ENCODE measurements around the gene CST4. TPM values are rescaled to one million over a fixed set of nuclear protein-coding genes. Genes with fewer than 3 reads are reported as not detected.
A peak's percentile ranks its signal among the peaks of the same experiment; 100 is the strongest.
"Not testable (repeated sequence)": the region's sequence is repeated elsewhere in the genome, so short reads cannot be mapped to it uniquely, and the experiment has no call there.

Gene CST4
- not detected for total RNA-seq

GRCh38 chr20:23688684-23689398, at the start of gene CST4:
TSS of gene CST4 (minus strand) at chr20:23689038. CDS start at chr20:23688969, 69 bp downstream.
- in situ Hi-C loops (cut with MboI; ENCODE audit: low pct_unique_long_range_greater_than_20kb in 2 of 9, low sequenced_read_pairs in 9 of 9, unreplicated experiment in 9 of 9) = not testable (repeated sequence)

GRCh38 chr20:23735391-23735790, 46.6 kb upstream of the CST4 start:
- H3K27ac ChIP-seq; in situ Hi-C loops (cut with MboI; ENCODE audit: low pct_unique_long_range_greater_than_20kb in 2 of 9, low sequenced_read_pairs in 9 of 9, unreplicated experiment in 9 of 9); H3K4me3 ChIP-seq; H3K4me1 ChIP-seq (replicated peaks in 1 of 2); ATAC-seq (replicated peaks in 6 of 8): not testable (repeated sequence)
- WGBS, 10 experiments = 0 to 100% (median 50%) methylated on average over 1 to 3 of the region's 3 CpGs; no CpG with 5 or more reads in 5 of the 10 experiments

More at GRCh38 chr20:23688684-23689398, at the start of gene CST4:
- ATAC-seq (replicated peaks in 6 of 8); H3K4me1 ChIP-seq (replicated peaks in 1 of 2); H3K4me3 ChIP-seq; H3K27ac ChIP-seq: not testable (repeated sequence)
- WGBS, 10 experiments = 50 to 100% methylated on average over 2 to 4 of the region's 12 CpGs; no CpG with 5 or more reads in 8 of the 10 experiments

- H3K27ac ChIP-seq; H3K4me3 ChIP-seq; H3K4me1 ChIP-seq (replicated peaks in 1 of 2); ATAC-seq (replicated peaks in 6 of 8); in situ Hi-C loops (cut with MboI; ENCODE audit: low pct_unique_long_range_greater_than_20kb in 2 of 9, low sequenced_read_pairs in 9 of 9, unreplicated experiment in 9 of 9): not testable (repeated sequence)
- 60 to 70% (median 65%) methylated on average over 1 to 2 of the region's 2 CpGs; no CpG with 5 or more reads in 6 of the 10 experiments for WGBS, 10 experiments
Measured at GRCh38 chr20:23734949-23735348, 46.1 kb upstream of the CST4 start.

- H3K4me1 ChIP-seq (replicated peaks in 1 of 2); in situ Hi-C loops (cut with MboI; ENCODE audit: low pct_unique_long_range_greater_than_20kb in 2 of 9, low sequenced_read_pairs in 9 of 9, unreplicated experiment in 9 of 9); H3K4me3 ChIP-seq; H3K27ac ChIP-seq: not testable (repeated sequence)
- ATAC-seq (replicated peaks in 6 of 8) = peak in 3 of 8 experiments; percentile 46 to 99 (median 71)
- 0 to 100% methylated on average over 1 of the region's 1 CpG; no CpG with 5 or more reads in 8 of the 10 experiments for WGBS, 10 experiments
Measured at GRCh38 chr20:23734440-23734839, 45.6 kb upstream of the CST4 start.

GRCh38 chr20:23727016-23727415, 38.2 kb upstream of the CST4 start:
- in situ Hi-C loops (cut with MboI; ENCODE audit: low pct_unique_long_range_greater_than_20kb in 2 of 9, low sequenced_read_pairs in 9 of 9, unreplicated experiment in 9 of 9) = no loop called here
- ATAC-seq (replicated peaks in 6 of 8) = no peak
- 20 to 80% (median 55%) methylated on average over 1 to 3 of the region's 3 CpGs; no CpG with 5 or more reads in 4 of the 10 experiments for WGBS, 10 experiments
- Histone ChIP-seq H3K4me3 (no peak overlapping the region), H3K4me1 (replicated peaks in 1 of 2) (no peaks in the 10 kb centered on the region), H3K27ac (no peak overlapping the region)

GRCh38 chr20:23725102-23725501, 36.3 kb upstream of the CST4 start:
- WGBS, 10 experiments = 27 to 100% (median 81%) methylated on average over 1 to 3 of the region's 3 CpGs; no CpG with 5 or more reads in 1 of the 10 experiments
- ATAC-seq (replicated peaks in 6 of 8) = no peak
- in situ Hi-C loops (cut with MboI; ENCODE audit: low pct_unique_long_range_greater_than_20kb in 2 of 9, low sequenced_read_pairs in 9 of 9, unreplicated experiment in 9 of 9) = no loop called here
- no peak overlapping the region for H3K27ac ChIP-seq
- H3K4me3 ChIP-seq = no peak overlapping the region
- H3K4me1 ChIP-seq (replicated peaks in 1 of 2) = no peaks in the 10 kb centered on the region

GRCh38 chr20:23723659-23724307, 34.9 kb upstream of the CST4 start:
- H3K4me1 ChIP-seq (replicated peaks in 1 of 2); H3K4me3 ChIP-seq; in situ Hi-C loops (cut with MboI; ENCODE audit: low pct_unique_long_range_greater_than_20kb in 2 of 9, low sequenced_read_pairs in 9 of 9, unreplicated experiment in 9 of 9); H3K27ac ChIP-seq: not testable (repeated sequence)
- 83 to 86% methylated on average over 1 of the region's 2 CpGs; no CpG with 5 or more reads in 8 of the 10 experiments for WGBS, 10 experiments
- peak in 4 of 8 experiments; percentile 43 to 99 (median 98) for ATAC-seq (replicated peaks in 6 of 8)

GRCh38 chr20:23722851-23723250, 34.0 kb upstream of the CST4 start:
- WGBS, 10 experiments = 50 to 95% (median 73%) methylated on average over 1 to 3 of the region's 5 CpGs; no CpG with 5 or more reads in 6 of the 10 experiments
- in situ Hi-C loops (cut with MboI; ENCODE audit: low pct_unique_long_range_greater_than_20kb in 2 of 9, low sequenced_read_pairs in 9 of 9, unreplicated experiment in 9 of 9); ATAC-seq (replicated peaks in 6 of 8): not testable (repeated sequence)

GRCh38 chr20:23721962-23722361, 33.1 kb upstream of the CST4 start:
- no peak for ATAC-seq (replicated peaks in 6 of 8)
- 0 to 71% (median 33%) methylated on average over 1 of the region's 1 CpG; no CpG with 5 or more reads in 3 of the 10 experiments for WGBS, 10 experiments
- in situ Hi-C loops (cut with MboI; ENCODE audit: low pct_unique_long_range_greater_than_20kb in 2 of 9, low sequenced_read_pairs in 9 of 9, unreplicated experiment in 9 of 9) = no loop called here
- Histone ChIP-seq H3K27ac (no peak overlapping the region), H3K4me3 (no peak overlapping the region), H3K4me1 (replicated peaks in 1 of 2) (no peaks in the 10 kb centered on the region)

More at GRCh38 chr20:23722851-23723250, 34.0 kb upstream of the CST4 start:
- not testable (repeated sequence) for H3K4me3 ChIP-seq; H3K4me1 ChIP-seq (replicated peaks in 1 of 2); H3K27ac ChIP-seq

GRCh38 chr20:23719351-23719750, 30.5 kb upstream of the CST4 start:
- H3K4me1 ChIP-seq (replicated peaks in 1 of 2); in situ Hi-C loops (cut with MboI; ENCODE audit: low pct_unique_long_range_greater_than_20kb in 2 of 9, low sequenced_read_pairs in 9 of 9, unreplicated experiment in 9 of 9); H3K4me3 ChIP-seq; H3K27ac ChIP-seq; ATAC-seq (replicated peaks in 6 of 8): not testable (repeated sequence)
- WGBS, 10 experiments = 20 to 80% (median 73%) methylated on average over 1 to 6 of the region's 9 CpGs; no CpG with 5 or more reads in 5 of the 10 experiments

- in situ Hi-C loops (cut with MboI; ENCODE audit: low pct_unique_long_range_greater_than_20kb in 2 of 9, low sequenced_read_pairs in 9 of 9, unreplicated experiment in 9 of 9); H3K4me1 ChIP-seq (replicated peaks in 1 of 2); H3K27ac ChIP-seq; ATAC-seq (replicated peaks in 6 of 8); H3K4me3 ChIP-seq: not testable (repeated sequence)
Measured at GRCh38 chr20:23711778-23712177, 22.9 kb upstream of the CST4 start.

GRCh38 chr20:23710771-23711170, 21.9 kb upstream of the CST4 start:
- Histone ChIP-seq H3K27ac (no peak overlapping the region), H3K4me1 (replicated peaks in 1 of 2) (no peaks in the 10 kb centered on the region), H3K4me3 (no peak overlapping the region)
- 79 to 90% (median 80%) methylated on average over 1 to 3 of the region's 4 CpGs; no CpG with 5 or more reads in 7 of the 10 experiments for WGBS, 10 experiments
- in situ Hi-C loops (cut with MboI; ENCODE audit: low pct_unique_long_range_greater_than_20kb in 2 of 9, low sequenced_read_pairs in 9 of 9, unreplicated experiment in 9 of 9) = no loop called here
- no peak for ATAC-seq (replicated peaks in 6 of 8)

- 10 to 100% (median 63%) methylated on average over 1 of the region's 1 CpG; no CpG with 5 or more reads in 2 of the 10 experiments for WGBS, 10 experiments
Measured at GRCh38 chr20:23705895-23706294, 17.1 kb upstream of the CST4 start.

More at GRCh38 chr20:23705895-23706294, 17.1 kb upstream of the CST4 start:
- in situ Hi-C loops (cut with MboI; ENCODE audit: low pct_unique_long_range_greater_than_20kb in 2 of 9, low sequenced_read_pairs in 9 of 9, unreplicated experiment in 9 of 9) = no loop called here
- Histone ChIP-seq H3K4me1 (replicated peaks in 1 of 2) (no peaks in the 10 kb centered on the region), H3K27ac (no peak overlapping the region), H3K4me3 (no peak overlapping the region)
- ATAC-seq (replicated peaks in 6 of 8) = no peak
